ENCODE measurements around the gene CPA5. TPM values are rescaled to one million over a fixed set of nuclear protein-coding genes. Genes with fewer than 3 reads are reported as not detected.
A peak's percentile ranks its signal among the peaks of the same experiment; 100 is the strongest.

Gene CPA5
- total and polyA plus RNA-seq, 9 of the 15 experiments (the other 6 are each of a cell fraction or from before 2014, with no cell fraction given) = 0.13 to 2.4 (median 0.91) TPM

DNA sequence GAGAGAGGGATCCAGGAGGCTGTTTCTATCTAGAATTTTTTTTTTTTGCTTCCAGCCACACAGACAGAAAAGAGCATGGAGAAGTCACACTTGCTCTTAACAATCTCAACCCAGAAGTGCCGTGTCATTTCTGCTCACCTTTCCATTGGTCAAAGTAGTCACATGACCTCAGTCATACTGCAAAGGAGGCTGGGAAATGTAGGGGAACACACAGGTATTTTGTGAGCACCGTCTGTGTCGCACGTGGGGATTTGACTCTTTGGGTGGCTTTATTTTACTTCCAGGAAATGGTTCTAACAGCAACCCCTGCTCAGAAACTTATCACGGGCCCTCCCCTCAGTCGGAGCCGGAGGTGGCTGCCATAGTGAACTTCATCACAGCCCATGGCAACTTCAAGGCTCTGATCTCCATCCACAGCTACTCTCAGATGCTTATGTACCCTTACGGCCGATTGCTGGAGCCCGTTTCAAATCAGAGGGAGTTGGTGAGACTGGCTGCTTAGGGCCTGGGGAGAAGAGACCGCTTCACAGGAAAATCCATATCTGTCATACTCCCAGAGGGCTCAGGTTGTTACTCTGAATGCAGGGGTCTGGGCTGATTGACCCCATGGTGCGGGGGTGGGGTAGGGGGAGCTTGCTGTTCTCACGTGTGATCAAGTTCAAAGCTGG, 22.6 kb downstream of the CPA5 start (continued):
- TF ChIP-seq HDAC1 (IDR thresholded peaks at IDR 0.05) = no peak
- TF ChIP-seq SMARCC2 (IDR thresholded peaks at IDR 0.05; ENCODE audit: low read depth) = no peak
- TF ChIP-seq NEUROD1 (IDR thresholded peaks at IDR 0.05; ENCODE audit: borderline replicate concordance, low read depth, low read length, partially characterized antibody) = no peak
- TF ChIP-seq ZFX (CRISPR knock-in tag; IDR thresholded peaks at IDR 0.05) = no peak
- TF ChIP-seq, protein P1, sequence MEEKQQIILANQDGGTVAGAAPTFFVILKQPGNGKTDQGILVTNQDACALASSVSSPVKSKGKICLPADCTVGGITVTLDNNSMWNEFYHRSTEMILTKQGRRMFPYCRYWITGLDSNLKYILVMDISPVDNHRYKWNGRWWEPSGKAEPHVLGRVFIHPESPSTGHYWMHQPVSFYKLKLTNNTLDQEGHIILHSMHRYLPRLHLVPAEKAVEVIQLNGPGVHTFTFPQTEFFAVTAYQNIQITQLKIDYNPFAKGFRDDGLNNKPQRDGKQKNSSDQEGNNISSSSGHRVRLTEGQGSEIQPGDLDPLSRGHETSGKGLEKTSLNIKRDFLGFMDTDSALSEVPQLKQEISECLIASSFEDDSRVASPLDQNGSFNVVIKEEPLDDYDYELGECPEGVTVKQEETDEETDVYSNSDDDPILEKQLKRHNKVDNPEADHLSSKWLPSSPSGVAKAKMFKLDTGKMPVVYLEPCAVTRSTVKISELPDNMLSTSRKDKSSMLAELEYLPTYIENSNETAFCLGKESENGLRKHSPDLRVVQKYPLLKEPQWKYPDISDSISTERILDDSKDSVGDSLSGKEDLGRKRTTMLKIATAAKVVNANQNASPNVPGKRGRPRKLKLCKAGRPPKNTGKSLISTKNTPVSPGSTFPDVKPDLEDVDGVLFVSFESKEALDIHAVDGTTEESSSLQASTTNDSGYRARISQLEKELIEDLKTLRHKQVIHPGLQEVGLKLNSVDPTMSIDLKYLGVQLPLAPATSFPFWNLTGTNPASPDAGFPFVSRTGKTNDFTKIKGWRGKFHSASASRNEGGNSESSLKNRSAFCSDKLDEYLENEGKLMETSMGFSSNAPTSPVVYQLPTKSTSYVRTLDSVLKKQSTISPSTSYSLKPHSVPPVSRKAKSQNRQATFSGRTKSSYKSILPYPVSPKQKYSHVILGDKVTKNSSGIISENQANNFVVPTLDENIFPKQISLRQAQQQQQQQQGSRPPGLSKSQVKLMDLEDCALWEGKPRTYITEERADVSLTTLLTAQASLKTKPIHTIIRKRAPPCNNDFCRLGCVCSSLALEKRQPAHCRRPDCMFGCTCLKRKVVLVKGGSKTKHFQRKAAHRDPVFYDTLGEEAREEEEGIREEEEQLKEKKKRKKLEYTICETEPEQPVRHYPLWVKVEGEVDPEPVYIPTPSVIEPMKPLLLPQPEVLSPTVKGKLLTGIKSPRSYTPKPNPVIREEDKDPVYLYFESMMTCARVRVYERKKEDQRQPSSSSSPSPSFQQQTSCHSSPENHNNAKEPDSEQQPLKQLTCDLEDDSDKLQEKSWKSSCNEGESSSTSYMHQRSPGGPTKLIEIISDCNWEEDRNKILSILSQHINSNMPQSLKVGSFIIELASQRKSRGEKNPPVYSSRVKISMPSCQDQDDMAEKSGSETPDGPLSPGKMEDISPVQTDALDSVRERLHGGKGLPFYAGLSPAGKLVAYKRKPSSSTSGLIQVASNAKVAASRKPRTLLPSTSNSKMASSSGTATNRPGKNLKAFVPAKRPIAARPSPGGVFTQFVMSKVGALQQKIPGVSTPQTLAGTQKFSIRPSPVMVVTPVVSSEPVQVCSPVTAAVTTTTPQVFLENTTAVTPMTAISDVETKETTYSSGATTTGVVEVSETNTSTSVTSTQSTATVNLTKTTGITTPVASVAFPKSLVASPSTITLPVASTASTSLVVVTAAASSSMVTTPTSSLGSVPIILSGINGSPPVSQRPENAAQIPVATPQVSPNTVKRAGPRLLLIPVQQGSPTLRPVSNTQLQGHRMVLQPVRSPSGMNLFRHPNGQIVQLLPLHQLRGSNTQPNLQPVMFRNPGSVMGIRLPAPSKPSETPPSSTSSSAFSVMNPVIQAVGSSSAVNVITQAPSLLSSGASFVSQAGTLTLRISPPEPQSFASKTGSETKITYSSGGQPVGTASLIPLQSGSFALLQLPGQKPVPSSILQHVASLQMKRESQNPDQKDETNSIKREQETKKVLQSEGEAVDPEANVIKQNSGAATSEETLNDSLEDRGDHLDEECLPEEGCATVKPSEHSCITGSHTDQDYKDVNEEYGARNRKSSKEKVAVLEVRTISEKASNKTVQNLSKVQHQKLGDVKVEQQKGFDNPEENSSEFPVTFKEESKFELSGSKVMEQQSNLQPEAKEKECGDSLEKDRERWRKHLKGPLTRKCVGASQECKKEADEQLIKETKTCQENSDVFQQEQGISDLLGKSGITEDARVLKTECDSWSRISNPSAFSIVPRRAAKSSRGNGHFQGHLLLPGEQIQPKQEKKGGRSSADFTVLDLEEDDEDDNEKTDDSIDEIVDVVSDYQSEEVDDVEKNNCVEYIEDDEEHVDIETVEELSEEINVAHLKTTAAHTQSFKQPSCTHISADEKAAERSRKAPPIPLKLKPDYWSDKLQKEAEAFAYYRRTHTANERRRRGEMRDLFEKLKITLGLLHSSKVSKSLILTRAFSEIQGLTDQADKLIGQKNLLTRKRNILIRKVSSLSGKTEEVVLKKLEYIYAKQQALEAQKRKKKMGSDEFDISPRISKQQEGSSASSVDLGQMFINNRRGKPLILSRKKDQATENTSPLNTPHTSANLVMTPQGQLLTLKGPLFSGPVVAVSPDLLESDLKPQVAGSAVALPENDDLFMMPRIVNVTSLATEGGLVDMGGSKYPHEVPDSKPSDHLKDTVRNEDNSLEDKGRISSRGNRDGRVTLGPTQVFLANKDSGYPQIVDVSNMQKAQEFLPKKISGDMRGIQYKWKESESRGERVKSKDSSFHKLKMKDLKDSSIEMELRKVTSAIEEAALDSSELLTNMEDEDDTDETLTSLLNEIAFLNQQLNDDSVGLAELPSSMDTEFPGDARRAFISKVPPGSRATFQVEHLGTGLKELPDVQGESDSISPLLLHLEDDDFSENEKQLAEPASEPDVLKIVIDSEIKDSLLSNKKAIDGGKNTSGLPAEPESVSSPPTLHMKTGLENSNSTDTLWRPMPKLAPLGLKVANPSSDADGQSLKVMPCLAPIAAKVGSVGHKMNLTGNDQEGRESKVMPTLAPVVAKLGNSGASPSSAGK (IDR thresholded peaks at IDR 0.05) = peak; percentile 77
- no peak for TF ChIP-seq NFXL1 (CRISPR knock-in tag; IDR thresholded peaks at IDR 0.05)
- TF ChIP-seq ZNF143 (CRISPR knock-in tag; IDR thresholded peaks at IDR 0.05) = peak; percentile 73
- TF ChIP-seq ZNF707 (CRISPR knock-in tag; conservative IDR thresholded peaks at IDR 0.05) = no peak
- peak; percentile 93 for TF ChIP-seq RAD51 (IDR thresholded peaks at IDR 0.05; ENCODE audit: borderline replicate concordance, low read depth)
- no peak for TF ChIP-seq ESRRA (IDR thresholded peaks at IDR 0.05; ENCODE audit: borderline replicate concordance, low read depth)
- TF ChIP-seq, protein P2, sequence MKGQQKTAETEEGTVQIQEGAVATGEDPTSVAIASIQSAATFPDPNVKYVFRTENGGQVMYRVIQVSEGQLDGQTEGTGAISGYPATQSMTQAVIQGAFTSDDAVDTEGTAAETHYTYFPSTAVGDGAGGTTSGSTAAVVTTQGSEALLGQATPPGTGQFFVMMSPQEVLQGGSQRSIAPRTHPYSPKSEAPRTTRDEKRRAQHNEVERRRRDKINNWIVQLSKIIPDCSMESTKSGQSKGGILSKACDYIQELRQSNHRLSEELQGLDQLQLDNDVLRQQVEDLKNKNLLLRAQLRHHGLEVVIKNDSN (CRISPR knock-in tag; IDR thresholded peaks at IDR 0.05) = peak; percentile 89
- TF ChIP-seq ZBTB8A (IDR thresholded peaks at IDR 0.05; ENCODE audit: partially characterized antibody) = no peak
- TF ChIP-seq TOE1 (IDR thresholded peaks at IDR 0.05; ENCODE audit: borderline replicate concordance) = peak; percentile 96
- TF ChIP-seq TOE1 (CRISPR knock-in tag; IDR thresholded peaks at IDR 0.05; ENCODE audit: borderline replicate concordance, low read depth) = no peak
- no peak for TF ChIP-seq ZNF584 (CRISPR knock-in tag; IDR thresholded peaks at IDR 0.05; ENCODE audit: low read depth)

Data from K562 (cell line).